Thyroid gland (tissue), 4 donors: ENCODE results near the gene GCFC2. TPM values are rescaled to one million over a fixed set of nuclear protein-coding genes. Genes with fewer than 3 reads are reported as not detected.

Experiments
- DNase-seq, 2 donors: peaks; one replicate each; pipeline ENCODE4 v3.0.0-alpha.2; 2019
- H3K27ac ChIP-seq, 3 donors: fragments of 200-600 bp; sonication (generic); 1 replicate in 2 of 3; 2 replicates in 1 of 3; pipeline ENCODE4 v1.5.1; 2016 to 2019; ENCODE audit warnings: mild to moderate bottlenecking in 1 of 3, moderate library complexity in 1 of 3
- H3K27me3 ChIP-seq: fragments of 200-600 bp; sonication (generic); one replicate; pipeline ENCODE4 v1.5.1; 2019
- H3K36me3 ChIP-seq, 2 donors: fragments of 200-600 bp; sonication (generic); one replicate each; pipeline ENCODE4 v1.5.1; 2016 to 2019
- H3K4me1 ChIP-seq, 2 donors: fragments of 200-600 bp; sonication (generic); one replicate each; pipeline ENCODE4 v1.5.1; 2017 to 2019
- H3K4me3 ChIP-seq, 3 donors: fragments of 200-600 bp; sonication (generic); replicated peaks in 1 of 3; 1 replicate in 2 of 3; 2 replicates in 1 of 3; pipeline ENCODE4 v1.5.1; 2016; ENCODE audit warnings: mild to moderate bottlenecking in 1 of 3
- H3K9me3 ChIP-seq: fragments of 200-600 bp; sonication (generic); one replicate; pipeline ENCODE4 v1.5.1; 2017
- POLR2A ChIP-seq, 2 donors: fragments of 450-650 bp; IDR thresholded peaks; one replicate each; pipeline ENCODE4 v1.6.1; 2017; ENCODE audit warnings: antibody characterized with exemption in 2 of 2, mild to moderate bottlenecking in 2 of 2, moderate library complexity in 1 of 2
- WGBS, 2 donors: methylation state at CpG; one replicate each; pipeline ENCODE4 v1.1.5; 2017; 5-methylcytosine and 5-hydroxymethylcytosine counted together
- intact Hi-C: fragments of 100-400 bp; cut with DNase I; formaldehyde crosslinking; loops from one replicate; pipeline ENCODE4 v1.15.1; 2023
- total RNA-seq, 4 donors: library from RNA; depleted of rRNA; stranded (reverse); fragments of >200 nt; gene quantifications; one replicate each; pipeline ENCODE4 v1.2.3, GENCODE V29; 2016
- TF ChIP-seq, protein P1 (sequence below), 6 experiments: fragments of 200-600 bp in 3 of 6; fragments of 450-650 bp in 3 of 6; sonication (generic) in 3 of 6; IDR thresholded peaks; one replicate each; pipeline ENCODE4 v1.5.1; 2016 to 2019; ENCODE audit warnings: antibody characterized with exemption in 6 of 6, mild to moderate bottlenecking in 2 of 6, inconsistent platforms in 1 of 6, moderate library complexity in 1 of 6

Gene GCFC2
- total RNA-seq, 4 donors from 2014 or later, result 38.2 to 47.8 (median 43.0) TPM

DNA sequence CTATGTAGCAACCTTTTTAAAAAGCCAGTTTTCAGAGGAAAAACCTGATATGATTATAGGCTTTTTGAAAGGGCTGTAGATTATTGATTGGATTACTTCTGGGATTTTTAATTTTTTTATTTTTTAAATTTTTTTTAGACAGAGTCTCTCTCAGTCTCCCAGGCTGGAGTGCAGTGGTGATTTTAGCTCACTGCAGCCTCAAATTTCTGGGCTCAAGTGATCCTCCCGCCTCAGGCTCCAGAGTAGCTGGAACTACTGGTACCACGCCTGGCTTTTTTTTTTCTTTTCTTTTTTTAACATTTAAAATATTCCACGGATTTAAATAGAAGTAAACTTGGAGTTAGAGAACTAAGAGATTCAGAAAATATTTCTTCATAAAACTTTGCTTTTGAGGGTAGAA, 62.9 kb downstream of the GCFC2 start:
- no peak overlapping the region for H3K27ac ChIP-seq
- WGBS, 2 donors, result 78 to 79% methylated on average over 3 of the region's 3 CpGs
- peaks cover 4 to 15% of the 10 kb centered on the region in 2 donors for H3K4me1 ChIP-seq
- H3K9me3 ChIP-seq, result no peaks in the 10 kb centered on the region
- intact Hi-C loops, result no loop called here
- no peak for DNase-seq
- H3K36me3 ChIP-seq, result peaks cover 18 to 21% of the 10 kb centered on the region in 2 donors
- peak overlapping the region in 1 of 3 donors; percentile 90 for H3K4me3 ChIP-seq
- no peaks in the 10 kb centered on the region for H3K27me3 ChIP-seq
- TF ChIP-seq, protein P1, sequence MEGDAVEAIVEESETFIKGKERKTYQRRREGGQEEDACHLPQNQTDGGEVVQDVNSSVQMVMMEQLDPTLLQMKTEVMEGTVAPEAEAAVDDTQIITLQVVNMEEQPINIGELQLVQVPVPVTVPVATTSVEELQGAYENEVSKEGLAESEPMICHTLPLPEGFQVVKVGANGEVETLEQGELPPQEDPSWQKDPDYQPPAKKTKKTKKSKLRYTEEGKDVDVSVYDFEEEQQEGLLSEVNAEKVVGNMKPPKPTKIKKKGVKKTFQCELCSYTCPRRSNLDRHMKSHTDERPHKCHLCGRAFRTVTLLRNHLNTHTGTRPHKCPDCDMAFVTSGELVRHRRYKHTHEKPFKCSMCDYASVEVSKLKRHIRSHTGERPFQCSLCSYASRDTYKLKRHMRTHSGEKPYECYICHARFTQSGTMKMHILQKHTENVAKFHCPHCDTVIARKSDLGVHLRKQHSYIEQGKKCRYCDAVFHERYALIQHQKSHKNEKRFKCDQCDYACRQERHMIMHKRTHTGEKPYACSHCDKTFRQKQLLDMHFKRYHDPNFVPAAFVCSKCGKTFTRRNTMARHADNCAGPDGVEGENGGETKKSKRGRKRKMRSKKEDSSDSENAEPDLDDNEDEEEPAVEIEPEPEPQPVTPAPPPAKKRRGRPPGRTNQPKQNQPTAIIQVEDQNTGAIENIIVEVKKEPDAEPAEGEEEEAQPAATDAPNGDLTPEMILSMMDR (IDR thresholded peaks at IDR 0.05), result no peak
- no peak for TF ChIP-seq POLR2A (IDR thresholded peaks at IDR 0.05)

DNA sequence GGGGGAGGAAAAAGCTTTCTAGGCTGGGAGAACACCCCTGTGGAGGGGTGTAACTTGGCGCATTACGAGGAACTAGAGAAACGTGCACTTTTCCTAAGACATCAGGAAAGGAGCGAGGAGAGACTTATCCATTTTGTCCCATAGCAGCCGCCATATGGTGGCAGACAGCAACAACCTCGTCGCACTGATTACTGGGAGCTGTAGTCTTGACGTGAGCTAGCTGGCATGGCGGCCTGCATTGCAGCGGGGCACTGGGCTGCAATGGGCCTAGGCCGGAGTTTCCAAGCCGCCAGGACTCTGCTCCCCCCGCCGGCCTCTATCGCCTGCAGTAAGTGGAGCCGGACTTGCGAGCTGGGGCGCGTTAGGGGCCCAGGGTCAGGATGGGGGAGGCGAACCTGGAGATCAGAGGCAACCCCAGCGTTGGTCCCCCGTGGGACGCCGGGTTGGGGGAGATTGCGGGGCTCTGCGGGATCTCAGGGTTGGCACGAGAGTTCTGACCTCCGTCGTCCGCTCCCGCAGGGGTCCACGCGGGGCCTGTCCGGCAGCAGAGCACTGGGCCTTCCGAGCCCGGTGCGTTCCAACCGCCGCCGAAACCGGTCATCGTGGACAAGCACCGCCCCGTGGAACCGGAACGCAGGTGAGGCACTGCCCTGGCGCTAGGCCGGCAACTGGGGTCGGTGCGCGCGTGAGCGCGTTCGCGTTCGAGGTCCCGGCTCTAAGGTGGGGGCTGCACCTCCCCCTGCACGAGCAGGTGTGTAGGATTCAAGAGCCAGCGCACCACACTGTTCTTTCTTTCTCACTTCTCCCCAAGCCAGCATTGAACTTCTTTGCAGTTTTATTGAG, 63.9 kb downstream of the GCFC2 start, which contains the start of gene MRPL19:
Gene MRPL19, plus strand, starts transcription at position 201 of the 843 bp plus-strand sequence. Its CDS starts 25 bp downstream, at position 226.
- peak within 1 kb of the TSS; percentile 81 to 90 (median 87) for H3K4me3 ChIP-seq
- TF ChIP-seq POLR2A (IDR thresholded peaks at IDR 0.05), result peak in 1 of 2 donors; percentile 70
- TF ChIP-seq, protein P1 (IDR thresholded peaks at IDR 0.05), result no peak
- no peaks in the 10 kb centered on the region for H3K27me3 ChIP-seq
- 0% methylated on average over 23 to 30 of the region's 60 CpGs for WGBS, 2 donors
- peak; percentile 82 to 87 for DNase-seq
- H3K9me3 ChIP-seq, result no peaks in the 10 kb centered on the region
- peak within 1 kb of the TSS; percentile 55 to 91 (median 80) for H3K27ac ChIP-seq
- H3K36me3 ChIP-seq, result peaks cover 10 to 12% of the 10 kb centered on the region in 2 donors
- intact Hi-C loops, result no loop called here
- H3K4me1 ChIP-seq, result peaks cover 5 to 16% of the 10 kb centered on the region in 2 donors

DNA sequence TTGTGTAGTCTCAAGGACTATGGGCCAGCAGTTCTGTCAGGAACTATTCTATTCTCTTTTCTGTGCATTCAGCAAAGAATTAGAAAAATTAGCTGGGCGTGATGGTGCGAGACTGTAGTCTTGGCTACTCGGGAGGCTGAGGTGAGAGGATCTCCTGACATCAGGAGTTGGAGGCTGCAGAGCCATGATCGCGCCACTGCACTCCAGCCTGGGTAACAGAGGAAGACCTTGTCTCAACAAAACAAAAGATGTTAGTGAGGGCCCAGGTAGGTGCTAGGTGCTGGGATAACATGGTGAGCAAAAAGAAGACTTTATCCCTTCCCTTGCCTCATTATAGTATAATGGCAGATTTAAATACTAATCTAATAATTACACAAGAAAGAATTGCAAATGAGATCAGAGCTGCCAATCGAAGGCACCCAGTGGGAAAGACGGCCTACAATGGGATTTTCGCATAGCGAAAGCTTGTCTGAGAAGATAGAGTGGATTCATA, 64.6 kb downstream of the GCFC2 start:
- TF ChIP-seq, protein P1 (IDR thresholded peaks at IDR 0.05), result no peak
- TF ChIP-seq POLR2A (IDR thresholded peaks at IDR 0.05), result no peak
- H3K36me3 ChIP-seq, result peaks cover 4 to 7% of the 10 kb centered on the region in 2 donors
- intact Hi-C loops, result no loop called here
- H3K9me3 ChIP-seq, result no peaks in the 10 kb centered on the region
- peak overlapping the region; percentile 55 to 91 (median 80) for H3K27ac ChIP-seq
- peak overlapping the region; percentile 81 to 90 (median 87) for H3K4me3 ChIP-seq
- 71 to 78% methylated on average over 9 of the region's 9 CpGs for WGBS, 2 donors
- peaks cover 10 to 23% of the 10 kb centered on the region in 2 donors for H3K4me1 ChIP-seq
- DNase-seq, result no peak
- no peaks in the 10 kb centered on the region for H3K27me3 ChIP-seq

DNA sequence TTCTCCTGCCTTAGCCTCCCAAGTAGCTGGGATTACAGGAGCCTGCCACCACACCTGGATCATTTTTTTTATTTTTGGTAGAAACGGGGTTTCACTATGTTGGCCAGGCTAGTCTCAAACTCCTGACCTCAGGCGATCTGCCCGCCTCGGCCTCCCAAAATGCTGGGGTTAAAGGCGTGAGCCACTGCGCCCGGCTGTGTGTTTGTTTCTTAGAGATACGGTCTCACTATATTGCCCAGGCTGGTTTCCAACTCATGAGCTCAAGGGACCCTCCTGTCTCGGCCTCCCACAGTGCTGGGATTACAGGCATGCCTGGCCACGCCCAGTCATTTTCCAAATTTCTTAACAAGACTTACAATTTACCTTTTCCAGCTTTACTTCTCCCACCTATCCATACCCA, 65.1 kb downstream of the GCFC2 start:
- no peaks in the 10 kb centered on the region for H3K9me3 ChIP-seq
- intact Hi-C loops, result no loop called here
- peaks cover 15 to 28% of the 10 kb centered on the region in 2 donors for H3K4me1 ChIP-seq
- no peak for DNase-seq
- 95 to 97% methylated on average over 10 of the region's 10 CpGs for WGBS, 2 donors
- H3K36me3 ChIP-seq, result peaks cover 0 to 3% of the 10 kb centered on the region in 2 donors
- no peaks in the 10 kb centered on the region for H3K27me3 ChIP-seq
- no peak overlapping the region for H3K4me3 ChIP-seq
- H3K27ac ChIP-seq, result no peak overlapping the region
- TF ChIP-seq, protein P1 (IDR thresholded peaks at IDR 0.05), result no peak
- TF ChIP-seq POLR2A (IDR thresholded peaks at IDR 0.05), result no peak

DNA sequence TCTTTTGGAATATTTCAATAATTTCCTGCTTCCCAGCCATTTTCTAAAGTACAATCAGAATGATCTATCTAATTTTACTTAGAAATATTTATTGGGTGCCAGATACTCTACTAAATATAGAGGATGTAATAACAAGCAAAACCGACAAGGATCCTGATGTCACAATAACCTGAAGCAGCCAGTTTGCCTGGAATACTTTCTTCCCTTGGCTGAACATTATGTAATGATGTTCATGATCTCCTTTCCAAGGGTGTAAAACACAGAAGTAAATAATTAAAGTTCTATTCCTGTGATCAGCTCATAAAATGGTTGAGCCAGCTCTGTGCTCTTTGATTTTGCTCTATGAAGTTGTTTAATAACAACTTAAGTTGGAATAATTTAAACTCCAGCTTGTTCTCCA, 66.7 kb downstream of the GCFC2 start:
- Histone ChIP-seq H3K4me1 (peaks cover 15 to 28% of the 10 kb centered on the region in 2 donors), H3K27ac (no peak overlapping the region), H3K36me3 (no peaks in the 10 kb centered on the region), H3K27me3 (no peaks in the 10 kb centered on the region), H3K9me3 (no peaks in the 10 kb centered on the region), H3K4me3 (no peak overlapping the region)
- DNase-seq, result no peak
- intact Hi-C loops, result no loop called here
- WGBS, 2 donors, result 74 to 75% methylated on average over 1 of the region's 1 CpG
- TF ChIP-seq POLR2A (IDR thresholded peaks at IDR 0.05), result no peak
- TF ChIP-seq, protein P1 (IDR thresholded peaks at IDR 0.05), result no peak
